Natural killer cell (primary cell): ENCODE results near the gene CMC4. TPM values are rescaled to one million over a fixed set of nuclear protein-coding genes. Genes with fewer than 3 reads are reported as not detected.

ENCODE experiments used
- ATAC-seq, 3 donors: fragments of 150-1000 bp in 2 of 3; fragments of 200-7000 bp in 1 of 3; cut with Tn5 transposase; 1 replicate in 1 of 3; 2 replicates in 2 of 3; pipeline ENCODE4 v1.10.0; 2021; ENCODE audit warnings: mild to moderate bottlenecking in 2 of 3, moderate library complexity in 2 of 3
- DNase-seq, 2 donors: peaks; one replicate each; pipeline versions ENCODE4 v3.0.0 to v3.0.0-alpha.2; 2013 to 2021; ENCODE audit warnings: mixed read lengths in 1 of 2
- H3K27ac ChIP-seq: one replicate; pipeline ENCODE4 v1.5.1; 2013; ENCODE audit warnings: mild to moderate bottlenecking, low read length
- H3K27me3 ChIP-seq: one replicate; pipeline ENCODE4 v1.6.1; 2013; ENCODE audit warnings: low read length; ENCODE audit not compliant: control insufficient read depth, insufficient read depth
- H3K36me3 ChIP-seq: one replicate; pipeline ENCODE4 v1.6.1; 2013; ENCODE audit warnings: low read length; ENCODE audit not compliant: control insufficient read depth, insufficient read depth
- H3K4me1 ChIP-seq: one replicate; pipeline ENCODE4 v1.6.1; 2013; ENCODE audit warnings: low read length; ENCODE audit not compliant: control insufficient read depth, insufficient read depth
- H3K4me3 ChIP-seq: one replicate; pipeline ENCODE4 v1.5.1; 2013; ENCODE audit warnings: low read length
- H3K9me3 ChIP-seq: one replicate; pipeline ENCODE4 v1.6.1; 2013; ENCODE audit warnings: low read length; ENCODE audit not compliant: control insufficient read depth, insufficient read depth
- H3K27ac Mint-ChIP-seq, 2 donors: one replicate each; pipeline ENCODE4 v1.8.0; 2022; ENCODE audit warnings: mild to moderate bottlenecking in 2 of 2, mixed read lengths in 2 of 2, moderate library complexity in 1 of 2
- H3K27me3 Mint-ChIP-seq, 2 donors: one replicate each; pipeline ENCODE4 v1.8.0; 2022; ENCODE audit warnings: low read depth in 2 of 2, mixed read lengths in 2 of 2
- H3K36me3 Mint-ChIP-seq: one replicate; pipeline ENCODE4 v1.8.0; 2022; ENCODE audit warnings: mixed read lengths
- H3K4me1 Mint-ChIP-seq, 2 donors: one replicate each; pipeline ENCODE4 v1.8.0; 2022; ENCODE audit warnings: mixed read lengths in 2 of 2
- H3K4me3 Mint-ChIP-seq: one replicate; pipeline ENCODE4 v1.8.0; 2022; ENCODE audit warnings: mild to moderate bottlenecking, moderate library complexity, mixed read lengths
- H3K9me3 Mint-ChIP-seq, 2 donors: one replicate each; pipeline ENCODE4 v1.8.0; 2022; ENCODE audit warnings: mixed read lengths in 2 of 2
- CTCF ChIP-seq: fragments of 200-600 bp; IDR thresholded peaks from one replicate; pipeline ENCODE4 v1.8.0; 2022; ENCODE audit warnings: antibody characterized with exemption
- WGBS: methylation state at CpG from one replicate; pipeline ENCODE4 v1.1.7; 2013; ENCODE audit warnings: missing lambda C conversion rate; ENCODE audit not compliant: insufficient coverage; 5-methylcytosine and 5-hydroxymethylcytosine counted together
- intact Hi-C: fragments of 100-400 bp; cut with micrococcal nuclease; formaldehyde crosslinking; loops from one replicate; pipeline ENCODE4 v1.14.2; 2022
- total RNA-seq, 4 donors: library from RNA; stranded (reverse); fragments of 120-200 nt in 1 of 4; gene quantifications; one replicate each; pipeline versions ENCODE4 v1.2.3 to v1.2.4, GENCODE V29; 2013 to 2022

The CMC4 gene, protein sequence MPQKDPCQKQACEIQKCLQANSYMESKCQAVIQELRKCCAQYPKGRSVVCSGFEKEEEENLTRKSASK
- 1 to 10 TPM; 2.7 to 9.2 (median 5.2) TPM for total RNA-seq
- total RNA-seq (2013), result 16.1 TPM

DNA sequence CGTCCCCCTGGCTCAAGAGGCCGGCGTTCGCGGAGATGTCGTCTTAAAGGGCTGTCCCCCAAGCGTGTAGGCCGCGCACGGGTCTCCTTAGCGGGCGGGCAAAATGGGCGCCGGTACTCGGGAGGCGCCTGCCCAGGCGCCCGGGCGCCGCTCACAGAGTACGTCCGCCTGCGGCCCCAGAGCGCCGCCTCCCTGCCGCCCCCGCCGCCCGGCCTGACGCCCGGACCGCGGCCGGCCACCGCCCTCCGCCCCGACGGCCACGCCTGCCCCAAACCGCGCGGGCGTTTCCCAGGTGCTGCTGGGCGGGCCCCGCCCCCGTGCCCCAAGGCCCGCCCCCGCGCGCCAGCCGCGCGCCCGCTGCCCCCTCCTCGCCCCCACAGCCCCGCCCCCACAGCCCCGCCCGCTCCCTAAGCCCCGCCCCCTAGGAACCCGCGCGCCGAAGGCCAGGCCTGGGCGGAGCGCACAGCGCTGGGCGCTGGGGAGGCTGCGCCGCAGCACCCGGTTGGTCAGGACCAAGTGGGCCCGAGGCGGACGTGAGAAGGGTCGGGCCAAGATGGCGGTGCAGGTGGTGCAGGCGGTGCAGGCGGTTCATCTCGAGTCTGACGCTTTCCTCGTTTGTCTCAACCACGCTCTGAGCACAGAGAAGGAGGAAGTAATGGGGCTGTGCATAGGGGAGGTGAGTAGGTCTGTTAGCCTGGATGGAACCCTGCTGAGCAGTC lies at the start of gene CMC4, which contains the start of the genes BRCC3 and MTCP1:
Gene CMC4, minus strand, starts transcription at position 162 of the 719 bp plus-strand sequence. CDS start 7,113 bp downstream, outside the sequence.
Gene BRCC3, plus strand, starts transcription at position 534 of the 719 bp plus-strand sequence. Its CDS starts 20 bp downstream, at position 554.
Gene MTCP1, minus strand, starts transcription at position 162 of the 719 bp plus-strand sequence. CDS start 5,126 bp downstream, outside the sequence.
- peak within 1 kb of the TSS; percentile 98 for H3K27ac ChIP-seq
- H3K27ac Mint-ChIP-seq, result peak within 1 kb of the TSS; percentile 83 to 89
- no peaks in the 10 kb centered on the region for H3K27me3 ChIP-seq
- under 1% methylated on average over 65 of the region's 81 CpGs for WGBS
- peak within 1 kb of the TSS; percentile 93 for H3K4me3 ChIP-seq
- peaks cover 11% of the 10 kb centered on the region for H3K36me3 ChIP-seq
- H3K27me3 Mint-ChIP-seq, result no peaks in the 10 kb centered on the region
- no peaks in the 10 kb centered on the region for H3K36me3 Mint-ChIP-seq
- DNase-seq, result peak; percentile 72 to 84
- H3K4me1 ChIP-seq, result peaks cover 21% of the 10 kb centered on the region
- H3K9me3 Mint-ChIP-seq, result no peaks in the 10 kb centered on the region
- peak within 1 kb of the TSS; percentile 85 for H3K4me3 Mint-ChIP-seq
- peak; percentile 81 to 92 (median 81) for ATAC-seq
- TF ChIP-seq CTCF, result no peak
- intact Hi-C loops, result loop anchor here (2.0 kb wide), 1 partner anchor 44 kb away; the partner anchor contains the start of gene FUNDC2
- H3K4me1 Mint-ChIP-seq, result peaks cover 12 to 37% of the 10 kb centered on the region in 2 donors
- no peaks in the 10 kb centered on the region for H3K9me3 ChIP-seq

GRCh38 chrX:155115174-155115819 lies 44.4 kb upstream of the CMC4 start:
- H3K36me3 Mint-ChIP-seq, result no peaks in the 10 kb centered on the region
- DNase-seq (no peak), ATAC-seq (no peak)
- peaks cover 17% of the 10 kb centered on the region for H3K36me3 ChIP-seq
- H3K4me3 ChIP-seq, result no peak overlapping the region
- no peak for TF ChIP-seq CTCF
- H3K27me3 Mint-ChIP-seq, result no peaks in the 10 kb centered on the region
- H3K9me3 ChIP-seq, result no peaks in the 10 kb centered on the region
- H3K4me1 ChIP-seq, result no peaks in the 10 kb centered on the region
- H3K27ac ChIP-seq, result no peak overlapping the region
- no peaks in the 10 kb centered on the region for H3K4me1 Mint-ChIP-seq
- no peaks in the 10 kb centered on the region for H3K9me3 Mint-ChIP-seq
- WGBS, result 100% methylated on average over 1 of the region's 1 CpG
- H3K27me3 ChIP-seq, result no peaks in the 10 kb centered on the region
- no peak overlapping the region for H3K4me3 Mint-ChIP-seq
- H3K27ac Mint-ChIP-seq, result no peak overlapping the region
- intact Hi-C loops, result no loop called here

- no peaks in the 10 kb centered on the region for H3K9me3 Mint-ChIP-seq
- H3K9me3 ChIP-seq, result no peaks in the 10 kb centered on the region
- 100% methylated on average over 1 of the region's 4 CpGs for WGBS
- no peak for ATAC-seq
- no peaks in the 10 kb centered on the region for H3K36me3 Mint-ChIP-seq
- no peak overlapping the region for H3K4me3 ChIP-seq
- no peaks in the 10 kb centered on the region for H3K27me3 ChIP-seq
- H3K4me1 ChIP-seq, result no peaks in the 10 kb centered on the region
- H3K27me3 Mint-ChIP-seq, result no peaks in the 10 kb centered on the region
- no peak overlapping the region for H3K27ac ChIP-seq
- peaks cover 8% of the 10 kb centered on the region for H3K36me3 ChIP-seq
- no peaks in the 10 kb centered on the region for H3K4me1 Mint-ChIP-seq
- TF ChIP-seq CTCF, result no peak
- intact Hi-C loops, result no loop called here
- H3K4me3 Mint-ChIP-seq, result no peak overlapping the region
- no peak overlapping the region for H3K27ac Mint-ChIP-seq
- no peak for DNase-seq
These were observed 42.2 kb upstream of the CMC4 start for GRCh38 chrX:155113097-155113496.
